ENCODE data around the gene SDC1.
A peak's percentile ranks its signal among the peaks of the same experiment; 100 is the strongest.

The SDC1 gene

DNA sequence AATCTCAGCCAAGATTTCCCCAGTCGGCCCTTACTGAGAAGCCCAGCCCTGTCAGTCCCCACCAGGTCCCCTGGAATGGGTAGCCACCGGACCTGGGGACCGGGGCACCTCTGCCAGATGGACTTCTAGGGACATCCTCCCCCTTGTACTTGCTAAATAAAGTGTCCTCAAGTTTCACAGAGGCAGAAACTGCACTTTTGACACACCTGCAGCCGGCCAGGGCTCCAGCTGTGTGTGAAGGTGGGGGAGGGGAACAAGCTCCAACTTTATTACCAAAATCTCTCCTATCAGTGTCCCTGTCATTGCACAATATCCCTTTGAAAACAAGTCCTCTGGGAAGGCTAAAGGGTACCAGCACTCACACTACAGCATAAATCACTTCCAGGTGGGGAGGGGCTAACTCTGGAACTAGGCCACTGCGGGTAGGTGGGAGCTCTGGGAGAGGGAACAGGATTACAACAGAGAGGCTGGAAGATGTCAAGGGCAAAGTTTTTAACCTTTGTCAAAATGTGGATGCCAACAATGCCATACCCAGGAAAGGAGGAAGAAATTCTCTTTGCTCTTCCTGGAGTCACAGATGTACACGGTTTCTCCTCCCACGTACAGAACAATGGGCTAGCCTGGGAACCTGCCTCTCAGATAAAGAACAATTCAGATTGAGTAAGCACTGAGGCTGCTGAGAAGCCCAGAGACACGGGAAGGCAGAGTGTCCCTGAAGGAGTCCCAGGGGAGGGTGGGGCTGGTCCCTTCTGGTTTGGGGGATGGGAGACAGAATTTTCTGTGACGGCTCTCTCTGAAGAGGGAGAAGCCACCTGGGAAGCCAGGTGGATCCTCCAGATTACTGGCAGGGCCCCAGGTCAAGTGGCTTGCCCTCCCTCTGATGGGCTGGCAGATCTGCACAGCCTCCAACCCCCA, 11.0 kb downstream of the SDC1 start:
- DNase-seq = peak; percentile 98

DNA sequence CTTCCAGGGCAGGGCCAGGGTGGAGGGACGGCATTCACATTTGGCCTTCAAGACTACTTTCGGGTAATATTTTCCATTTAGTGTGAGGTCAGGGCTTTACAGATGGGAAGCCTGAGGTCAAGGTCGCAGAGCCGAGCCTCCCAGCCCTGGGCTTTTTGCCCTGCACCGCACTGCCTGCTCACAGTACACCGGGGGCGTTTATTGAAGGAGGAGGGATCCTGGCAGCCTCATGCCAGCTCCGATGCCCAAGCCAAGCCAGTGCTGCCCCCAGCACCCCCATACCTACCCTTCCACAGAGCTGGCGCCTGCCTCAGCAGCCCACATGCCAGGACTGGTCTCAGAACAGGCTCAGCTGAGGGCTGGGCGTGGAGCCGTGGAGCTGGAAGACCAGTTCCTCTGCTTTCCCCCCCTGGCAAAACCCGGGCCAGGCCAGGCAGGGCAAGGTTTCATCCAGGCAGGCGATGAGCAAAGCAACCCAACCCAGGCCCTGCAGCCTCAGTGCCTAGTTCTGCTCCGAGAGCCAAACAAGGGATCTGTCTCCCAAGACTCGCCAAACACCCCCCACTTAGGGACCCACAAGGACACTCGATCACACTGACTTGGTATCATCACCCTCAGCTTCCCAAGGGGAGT, 11.9 kb downstream of the SDC1 start:
- no peak for DNase-seq

DNA sequence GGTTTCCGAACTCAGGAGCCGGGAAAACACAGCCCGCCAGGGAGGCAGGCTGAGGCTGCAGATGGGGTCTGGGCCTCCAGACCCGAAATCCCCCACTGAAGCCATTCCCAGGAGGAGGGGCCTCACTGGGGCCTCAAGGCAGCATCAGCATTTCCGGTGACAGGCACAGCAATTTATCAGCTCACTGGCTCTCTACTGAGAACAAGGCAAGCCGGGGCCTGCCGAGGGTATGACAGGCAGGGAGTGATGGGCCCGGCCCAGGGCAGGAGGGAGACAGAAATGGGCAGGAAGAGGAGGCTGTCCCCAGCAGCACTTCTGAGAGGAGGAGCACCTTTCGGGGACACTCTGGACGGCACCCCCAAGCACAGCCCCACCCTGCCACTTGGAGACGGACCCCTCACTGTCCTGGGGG, 12.5 kb downstream of the SDC1 start:
- peak; percentile 91 for DNase-seq

DNA sequence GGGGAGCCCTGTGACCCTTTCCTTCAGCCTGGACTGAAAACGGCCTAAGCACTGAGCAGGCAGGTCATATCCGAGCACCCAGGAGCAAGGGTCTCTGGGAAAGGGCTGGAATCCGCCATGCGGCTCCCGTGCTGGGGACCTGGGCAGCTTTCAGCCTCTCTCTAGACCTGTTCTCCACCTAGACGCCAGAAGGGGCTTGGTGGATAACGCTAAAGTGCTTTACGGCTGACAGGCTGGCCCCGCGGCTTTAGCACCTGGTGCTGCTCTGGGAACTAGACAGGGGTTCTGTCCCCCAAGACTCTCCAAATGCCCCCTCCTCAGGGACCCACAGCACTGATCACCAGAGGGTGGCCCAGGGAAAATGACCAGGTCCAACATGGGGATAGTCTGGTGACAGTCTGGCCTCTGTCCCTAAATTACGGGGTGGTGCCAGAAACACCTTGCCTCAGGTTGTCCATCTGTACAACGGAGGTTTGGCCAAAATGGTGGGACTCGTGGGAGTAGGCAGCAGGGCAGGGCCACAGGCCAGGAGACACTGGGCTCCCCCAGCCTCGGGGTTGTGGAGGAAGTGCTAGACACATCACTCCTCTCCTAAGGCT, 13.0 kb downstream of the SDC1 start:
- DNase-seq = no peak

DNA sequence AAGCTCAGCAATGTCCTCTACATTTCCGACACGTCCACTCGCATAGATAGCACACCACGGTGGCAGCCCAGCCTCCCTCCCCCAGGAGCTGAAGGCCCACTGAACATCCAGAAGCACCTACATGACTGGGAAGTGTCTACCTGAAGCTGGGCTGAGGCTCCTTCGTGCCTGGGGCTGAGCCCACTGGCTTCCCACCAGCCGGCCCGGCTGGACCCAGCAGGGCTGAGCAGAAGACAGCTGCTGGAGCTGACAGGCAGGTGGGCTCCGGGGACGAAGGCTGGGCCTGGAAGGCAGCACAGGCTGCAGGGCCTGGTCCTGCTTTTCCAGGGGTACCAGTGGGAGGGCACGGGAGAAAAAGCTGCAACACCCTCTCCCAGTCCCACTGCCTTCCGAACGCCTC, 13.5 kb downstream of the SDC1 start:
- no peak for DNase-seq

DNA sequence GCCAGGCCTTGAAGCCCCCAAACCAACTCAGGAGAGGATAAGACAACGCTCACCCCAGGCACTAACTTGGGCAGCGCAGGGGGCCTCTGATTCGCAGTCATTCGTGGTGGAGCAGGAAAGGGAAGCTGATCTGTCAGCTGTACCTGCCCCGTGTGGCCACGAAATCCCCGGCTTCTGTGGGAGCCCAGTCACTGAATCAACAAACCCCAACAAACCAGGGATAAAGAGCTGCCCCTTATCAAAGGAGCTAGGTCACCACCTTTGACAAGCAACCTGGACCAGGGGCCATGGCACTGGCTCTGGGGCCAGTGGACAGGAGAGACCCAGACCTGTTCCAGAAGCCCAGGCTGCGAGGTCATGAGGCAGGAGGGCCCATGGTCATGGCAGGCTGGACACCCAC, 14.5 kb downstream of the SDC1 start:
- no peak for DNase-seq

DNA sequence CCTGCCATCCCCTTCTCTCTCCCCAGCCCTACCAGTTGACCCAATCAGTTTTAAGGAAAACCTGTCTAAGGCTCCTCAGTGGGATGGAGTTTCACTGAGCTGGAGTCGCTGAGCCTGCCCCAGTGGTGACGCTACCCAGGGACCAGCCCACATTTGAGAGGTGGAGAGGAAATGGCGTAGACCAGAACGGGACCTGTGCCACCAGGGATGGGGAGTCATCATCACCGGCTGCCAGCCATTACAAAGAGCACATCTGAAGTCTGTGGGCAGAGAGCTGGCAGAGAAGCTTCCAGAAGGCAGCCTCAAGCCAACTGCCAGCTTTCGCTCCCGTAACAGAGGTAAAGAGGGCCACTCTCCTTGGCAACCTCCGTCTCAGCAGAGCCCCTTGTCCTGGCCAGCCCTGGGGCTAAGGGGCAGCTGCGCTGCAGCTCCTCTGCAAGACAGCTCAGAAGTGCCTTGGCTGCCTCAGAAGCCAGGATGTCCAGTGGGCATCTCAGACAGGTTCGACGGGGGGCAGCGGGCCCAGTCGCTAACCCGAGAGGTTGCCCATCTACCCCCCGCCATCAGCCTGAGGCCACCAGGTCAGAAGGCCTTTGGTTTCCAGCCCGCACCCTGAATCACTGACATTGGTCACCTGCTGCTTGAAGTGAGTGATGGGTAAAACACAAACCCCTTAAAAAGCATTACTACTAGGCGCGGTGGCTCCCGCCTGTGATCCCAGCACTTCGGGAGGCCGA, 15.4 kb downstream of the SDC1 start:
- DNase-seq = no peak

DNA sequence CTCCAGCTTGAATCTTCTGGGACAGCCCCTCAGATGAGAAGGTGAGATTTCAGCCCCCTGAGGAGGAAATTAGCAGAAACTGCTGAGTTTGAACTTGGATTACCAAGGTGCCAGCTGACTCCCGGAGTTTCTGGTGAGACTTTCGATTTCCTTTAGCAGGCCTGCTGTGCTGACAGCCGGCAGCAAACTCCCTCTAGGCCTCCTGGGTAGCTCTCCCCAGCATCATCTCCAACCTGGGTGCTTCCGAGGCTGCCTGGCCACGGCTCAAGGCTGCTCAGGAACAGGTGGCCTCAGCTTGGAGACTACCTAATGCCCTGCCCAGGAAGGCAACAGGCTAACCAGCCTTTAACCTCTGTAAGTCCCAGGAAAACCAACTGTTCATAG, 16.5 kb downstream of the SDC1 start:
- DNase-seq = peak; percentile 59

DNA sequence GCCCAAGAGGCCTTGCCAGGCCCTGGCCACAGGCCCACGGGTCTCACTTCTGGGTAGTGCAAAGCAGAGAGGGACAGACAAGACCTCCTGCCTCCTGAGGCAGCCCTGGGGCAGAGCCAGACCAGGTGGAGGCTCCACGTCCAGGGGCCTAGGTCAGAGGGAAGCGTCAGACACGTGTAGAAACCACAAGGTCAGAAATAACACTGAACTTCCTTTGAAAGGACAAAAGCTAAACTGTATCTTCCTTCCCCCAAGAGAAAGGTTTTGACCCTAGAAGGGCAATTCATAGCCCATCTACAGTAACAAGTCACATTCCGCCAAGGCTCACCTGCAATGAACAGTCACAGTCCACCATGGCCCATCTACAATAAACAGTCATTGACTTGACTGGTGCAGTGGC, 17.9 kb downstream of the SDC1 start:
- DNase-seq = no peak

DNA sequence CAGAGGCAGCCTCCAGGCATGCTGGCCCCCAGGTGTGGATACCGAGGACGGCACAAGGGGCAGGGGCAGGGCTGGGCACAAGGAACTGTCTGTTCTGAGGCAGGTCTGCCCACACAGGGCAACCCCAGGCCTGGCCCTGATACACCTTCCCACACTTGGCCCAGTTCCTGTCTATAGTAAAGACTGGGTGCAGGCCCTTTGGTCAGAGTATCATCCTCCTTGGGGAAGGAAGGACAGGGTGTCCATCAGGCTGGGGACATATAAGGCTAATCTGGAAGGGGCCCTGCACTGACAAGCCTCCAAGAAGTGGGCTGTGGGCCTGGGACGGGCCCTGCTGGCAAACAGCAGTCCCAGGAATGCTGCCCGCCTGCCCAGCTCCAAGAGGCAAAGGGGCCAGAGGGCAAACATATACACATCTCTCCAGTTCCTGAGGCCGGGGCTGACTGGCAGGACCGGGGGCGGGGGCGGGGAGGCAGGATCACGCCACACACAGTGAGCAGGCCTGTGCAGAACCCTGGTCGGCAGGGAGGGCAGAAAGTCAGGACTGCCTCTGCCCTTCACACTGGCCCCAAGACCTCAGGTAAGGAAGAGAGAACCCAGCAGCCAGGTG, 18.9 kb downstream of the SDC1 start:
- no peak for DNase-seq

DNA sequence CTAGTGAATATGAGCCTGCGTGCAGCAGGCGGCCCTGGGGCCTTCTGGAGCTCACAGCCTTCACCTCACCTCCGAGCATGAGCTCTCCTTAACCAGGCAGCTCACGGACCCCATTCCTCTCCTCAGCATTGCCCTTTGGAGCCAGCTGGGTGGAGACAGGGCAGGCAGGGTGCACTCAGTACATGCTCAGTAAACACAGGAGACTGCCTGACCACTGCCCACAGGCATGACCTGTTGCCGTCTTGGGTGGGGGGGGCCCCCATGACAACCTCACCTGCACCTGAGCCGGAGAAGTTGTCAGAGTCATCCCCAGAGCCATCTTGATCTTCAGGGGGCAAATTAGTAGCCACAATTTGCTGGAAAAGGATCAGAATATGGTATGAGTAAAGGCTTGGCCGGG, 19.9 kb downstream of the SDC1 start:
- DNase-seq = no peak

DNA sequence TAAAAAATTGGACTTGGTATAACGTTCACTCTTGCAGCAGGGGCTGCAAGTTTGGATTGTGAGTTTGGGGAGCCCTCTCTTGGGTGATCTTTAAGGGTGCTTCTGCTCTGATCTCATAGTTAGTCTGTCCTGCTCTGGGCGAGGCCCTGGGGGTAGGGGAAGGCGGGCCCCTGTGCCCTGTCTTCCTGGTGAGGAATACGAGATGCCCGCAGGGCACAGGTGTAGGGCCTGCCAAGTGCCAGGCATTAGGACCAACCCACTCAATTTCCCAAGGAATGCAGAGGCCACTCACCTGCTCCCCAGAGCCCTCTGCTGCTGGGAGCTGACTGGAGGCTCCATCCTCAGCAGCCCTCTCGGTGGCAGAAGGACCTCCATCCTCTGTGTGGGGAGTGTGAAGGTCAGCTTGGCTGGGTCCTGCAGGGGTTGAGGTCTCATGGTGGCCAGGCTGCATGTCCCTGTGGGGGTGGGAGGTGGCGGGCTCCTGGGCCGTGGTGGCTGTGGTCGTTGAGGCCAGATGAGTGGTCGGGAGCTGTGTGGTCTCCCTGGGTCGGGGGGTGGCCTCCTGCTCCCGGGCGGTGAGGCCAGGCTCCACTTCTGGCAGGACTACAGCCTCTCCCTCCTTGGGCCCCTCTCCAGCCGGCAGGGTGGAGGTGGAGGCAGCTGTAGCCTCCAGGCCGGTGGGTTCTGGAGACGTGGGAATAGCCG, 21.3 kb downstream of the SDC1 start:
- no peak for DNase-seq

DNA sequence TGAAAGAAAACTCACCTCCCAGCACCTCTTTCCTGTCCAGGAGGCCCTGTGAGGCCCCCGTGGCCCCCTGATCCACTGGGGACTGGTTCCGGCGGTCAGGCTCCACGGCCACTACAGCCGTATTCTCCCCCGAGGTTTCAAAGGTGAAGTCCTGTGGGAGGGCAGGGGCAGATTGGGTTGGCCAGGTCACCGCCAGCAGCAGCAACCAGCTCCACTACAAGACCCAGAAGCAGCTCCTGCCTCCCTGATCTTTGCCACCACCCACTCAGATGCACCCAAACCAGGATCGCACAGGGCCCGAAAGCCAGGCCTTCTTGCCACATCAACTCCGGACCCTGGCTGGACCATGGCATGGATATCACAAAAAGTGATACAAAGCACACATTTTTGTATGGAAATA, 21.9 kb downstream of the SDC1 start:
- no peak for DNase-seq

DNA sequence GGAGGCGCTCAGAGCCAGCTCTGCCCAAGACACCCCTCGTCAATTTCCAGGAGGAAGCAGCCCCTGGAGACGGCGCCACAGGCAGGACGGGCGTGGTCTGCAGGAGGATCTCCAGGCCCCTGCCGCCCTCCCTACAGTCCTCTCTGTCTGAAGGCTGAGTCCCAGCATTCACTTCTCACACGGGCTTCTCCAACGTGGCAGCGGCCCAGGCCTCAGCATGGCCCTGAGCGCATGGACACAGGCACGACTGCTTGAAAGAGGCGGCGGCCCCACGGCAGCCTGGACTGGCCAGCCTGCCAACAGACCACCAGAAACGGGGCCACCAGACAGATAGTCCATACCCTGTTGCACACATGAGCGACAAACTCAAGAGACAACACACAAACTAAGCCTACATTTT, 23.3 kb downstream of the SDC1 start:
- DNase-seq = no peak

DNA sequence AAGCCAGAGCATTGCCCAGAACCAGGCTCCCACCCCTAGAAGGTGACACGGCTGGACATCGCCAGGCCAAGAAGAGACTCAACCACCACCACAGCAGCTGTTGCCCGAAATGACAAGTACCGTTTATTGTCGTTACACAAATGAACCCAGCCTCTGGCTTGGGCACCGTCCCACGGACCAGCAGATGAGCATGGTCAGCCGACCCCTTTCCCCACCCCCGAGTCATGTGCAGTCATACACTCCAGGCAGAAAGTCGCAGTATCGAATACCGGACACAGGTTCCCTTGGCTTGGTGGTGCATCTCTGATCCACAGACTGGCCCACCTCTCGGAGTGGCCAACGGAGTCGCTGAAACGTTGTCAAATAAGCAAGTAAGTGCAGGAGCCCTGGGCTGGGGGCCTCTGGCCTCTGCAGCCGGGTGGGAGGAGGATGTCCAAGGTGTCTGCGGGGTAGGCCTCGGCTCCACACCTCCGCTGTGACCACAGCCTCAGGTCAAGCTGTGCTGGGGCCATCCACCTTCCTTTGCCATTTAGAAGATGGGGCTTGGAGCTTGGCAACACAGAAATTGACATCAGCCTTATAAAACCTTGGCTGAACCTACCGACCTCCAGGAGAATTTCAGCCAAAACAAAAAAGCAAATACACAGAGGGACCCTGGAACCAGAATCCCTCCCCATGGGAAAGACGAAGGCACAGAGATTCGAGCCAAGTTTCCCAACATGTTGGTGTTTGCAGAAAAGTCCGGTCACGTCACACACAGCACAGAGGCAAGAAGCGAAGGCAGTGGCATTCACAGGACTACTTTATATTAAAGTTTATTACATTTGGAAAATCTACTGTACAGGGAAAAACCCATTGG, 24.0 kb downstream of the SDC1 start:
- no peak for DNase-seq

DNA sequence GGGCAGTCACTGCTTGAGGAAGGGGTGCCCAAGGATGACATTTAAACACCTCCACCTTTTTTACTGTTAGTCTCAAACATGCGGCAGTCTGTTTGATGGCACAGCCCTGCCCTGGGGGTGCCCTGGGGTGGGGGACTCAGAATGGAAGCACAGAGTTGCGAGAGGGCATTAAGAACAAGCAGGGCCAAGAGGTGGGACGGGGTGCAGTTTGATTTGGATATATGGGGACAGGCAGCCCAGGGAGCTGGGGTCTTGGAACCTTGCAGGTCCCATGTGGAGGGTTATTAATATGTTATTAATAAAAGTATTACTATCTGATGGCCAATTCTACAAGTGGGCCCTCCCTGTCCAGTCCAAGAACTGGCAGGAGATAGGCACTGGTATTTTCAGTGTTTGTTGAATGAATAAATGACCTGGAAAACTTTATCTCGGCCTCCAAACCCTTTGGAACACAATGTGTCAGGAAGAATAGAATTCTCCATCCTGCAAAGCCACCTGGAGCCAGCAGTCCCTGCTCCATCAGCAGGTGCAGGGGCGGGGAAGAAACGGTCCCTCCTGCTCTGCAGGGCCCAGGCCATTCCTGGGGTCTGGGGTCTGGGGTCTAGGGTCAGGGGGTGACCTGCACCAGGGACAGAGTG, 25.2 kb downstream of the SDC1 start:
- no peak for DNase-seq

DNA sequence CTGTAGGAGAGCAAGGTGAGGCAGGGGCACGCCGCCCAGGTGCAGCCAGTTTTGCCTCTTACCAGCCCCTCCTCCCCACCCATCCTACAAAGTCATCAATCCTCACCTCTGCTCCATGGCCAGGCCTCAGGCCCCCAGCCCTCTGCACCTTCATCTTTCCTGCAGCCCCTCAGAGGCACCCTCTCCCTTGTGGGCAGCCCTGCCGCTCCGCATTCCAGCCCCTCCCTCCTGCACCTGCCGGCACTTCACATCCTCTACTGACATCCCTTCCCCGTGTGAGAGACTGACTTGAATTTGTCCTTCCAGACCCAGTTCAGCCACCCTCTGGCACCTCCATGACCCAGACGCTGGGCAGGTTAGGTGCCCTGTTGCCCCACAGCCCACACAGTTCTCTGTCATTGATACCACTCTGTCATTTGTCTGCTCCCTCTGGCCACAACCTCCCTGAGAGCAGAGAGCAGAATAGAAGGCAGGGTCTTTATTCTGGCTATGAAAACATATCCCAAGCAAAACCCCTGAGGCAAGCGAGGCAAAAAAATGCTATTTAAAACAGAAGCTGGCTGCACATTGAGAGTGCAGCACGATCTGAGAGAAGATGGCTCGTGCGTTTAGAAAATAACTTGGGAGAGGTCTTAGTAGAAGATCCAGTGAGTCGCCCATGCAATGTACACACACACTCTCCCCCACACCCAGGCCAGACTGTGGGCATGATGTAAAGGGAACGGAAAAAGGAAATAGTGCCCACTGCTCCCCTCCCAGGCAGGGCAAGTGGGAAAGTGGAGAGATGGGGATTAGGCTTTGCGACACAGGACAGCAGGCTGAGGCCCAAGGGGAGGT, 25.9 kb downstream of the SDC1 start:
- DNase-seq = no peak

DNA sequence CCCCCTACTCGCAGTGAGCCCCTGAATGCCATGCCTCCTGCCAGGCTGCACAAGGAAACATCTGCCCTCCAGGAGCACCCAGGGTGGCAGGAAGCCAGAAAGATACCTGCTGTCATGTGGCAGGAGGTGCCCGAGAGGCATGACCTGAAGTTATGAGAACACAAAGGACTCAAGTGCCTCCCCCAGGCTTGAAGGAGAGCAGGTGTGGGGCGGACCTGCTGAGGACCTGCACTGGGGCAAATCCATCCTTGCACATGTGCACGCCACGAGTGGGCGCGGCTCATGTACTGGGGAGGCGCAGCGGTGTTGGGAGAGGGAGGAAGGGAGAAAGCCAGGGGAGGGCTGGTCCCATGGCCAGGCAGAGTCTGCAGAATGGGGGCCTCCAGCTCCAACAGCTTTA, 26.9 kb downstream of the SDC1 start:
- peak; percentile 81 for DNase-seq

DNA sequence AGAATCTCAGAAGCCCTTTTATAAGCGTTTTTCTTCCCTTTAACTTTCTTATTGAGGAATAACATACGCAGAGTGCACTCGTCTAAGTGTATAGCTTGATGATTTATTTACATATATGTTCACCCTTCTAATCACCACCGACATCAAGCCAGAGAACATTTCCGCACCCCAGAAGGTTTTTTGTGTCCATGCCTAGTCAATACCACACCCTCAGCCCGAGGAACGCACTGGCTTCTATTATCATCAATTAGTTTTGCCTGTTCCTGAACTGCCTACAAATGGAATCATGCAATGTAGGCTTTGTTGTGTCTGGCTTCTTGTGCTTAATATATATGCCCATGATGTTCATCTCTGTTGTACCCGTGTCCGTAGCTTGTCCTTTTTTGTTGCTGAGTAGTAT, 27.7 kb downstream of the SDC1 start:
- DNase-seq = no peak

DNA sequence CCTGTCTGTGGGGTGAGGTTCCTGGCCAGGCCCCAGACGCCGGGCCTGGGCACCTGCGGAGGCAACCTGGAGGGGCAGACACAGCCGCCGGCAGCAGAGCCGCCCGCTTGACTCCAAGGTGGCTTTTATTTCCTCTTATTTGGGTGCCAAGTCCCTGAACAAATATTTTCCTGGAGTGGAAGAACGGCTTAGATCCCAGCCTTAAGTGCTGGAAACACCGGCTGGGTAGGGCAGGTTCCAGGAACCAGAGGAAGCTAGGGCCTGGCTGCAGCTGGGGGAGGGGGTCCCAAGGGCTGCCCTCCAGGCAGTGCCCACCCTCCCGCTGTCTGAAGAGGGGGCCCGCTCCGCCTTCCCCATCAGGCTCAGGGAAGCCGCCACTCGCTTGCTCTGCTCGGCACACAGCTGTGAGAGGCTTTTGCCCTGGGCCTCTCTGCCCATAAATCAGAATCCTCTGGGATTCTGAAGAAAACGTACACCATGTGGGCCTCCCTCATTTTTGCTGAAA, 28.2 kb downstream of the SDC1 start:
- DNase-seq = no peak
